ENCODE data around the gene ADGRL1. TPM values are rescaled to one million over a fixed set of nuclear protein-coding genes. Genes with fewer than 3 reads are reported as not detected.
"Not testable (repeated sequence)": the region's sequence is repeated elsewhere in the genome, so short reads cannot be mapped to it uniquely, and the experiment has no call there.

Gene ADGRL1
- total RNA-seq, 3 donors from 2014 or later, result 29.2 to 54.6 (median 35.8) TPM

GRCh38 chr19:14185158-14185557, 20.8 kb downstream of the ADGRL1 start:
- TF ChIP-seq, protein P1, sequence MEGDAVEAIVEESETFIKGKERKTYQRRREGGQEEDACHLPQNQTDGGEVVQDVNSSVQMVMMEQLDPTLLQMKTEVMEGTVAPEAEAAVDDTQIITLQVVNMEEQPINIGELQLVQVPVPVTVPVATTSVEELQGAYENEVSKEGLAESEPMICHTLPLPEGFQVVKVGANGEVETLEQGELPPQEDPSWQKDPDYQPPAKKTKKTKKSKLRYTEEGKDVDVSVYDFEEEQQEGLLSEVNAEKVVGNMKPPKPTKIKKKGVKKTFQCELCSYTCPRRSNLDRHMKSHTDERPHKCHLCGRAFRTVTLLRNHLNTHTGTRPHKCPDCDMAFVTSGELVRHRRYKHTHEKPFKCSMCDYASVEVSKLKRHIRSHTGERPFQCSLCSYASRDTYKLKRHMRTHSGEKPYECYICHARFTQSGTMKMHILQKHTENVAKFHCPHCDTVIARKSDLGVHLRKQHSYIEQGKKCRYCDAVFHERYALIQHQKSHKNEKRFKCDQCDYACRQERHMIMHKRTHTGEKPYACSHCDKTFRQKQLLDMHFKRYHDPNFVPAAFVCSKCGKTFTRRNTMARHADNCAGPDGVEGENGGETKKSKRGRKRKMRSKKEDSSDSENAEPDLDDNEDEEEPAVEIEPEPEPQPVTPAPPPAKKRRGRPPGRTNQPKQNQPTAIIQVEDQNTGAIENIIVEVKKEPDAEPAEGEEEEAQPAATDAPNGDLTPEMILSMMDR (IDR thresholded peaks at IDR 0.05), result no peak
- intact Hi-C loops (cut with DNase I, micrococcal nuclease), result no loop called here
- Histone ChIP-seq H3K4me1 (ENCODE audit: low read depth) (no peaks in the 10 kb centered on the region), H3K9me3 (no peaks in the 10 kb centered on the region), H3K36me3 (ENCODE audit: low read depth) (no peaks in the 10 kb centered on the region), H3K4me3 (no peak overlapping the region)
- DNase-seq (no peak), ATAC-seq (no peak)

GRCh38 chr19:14183741-14184350, 22.1 kb downstream of the ADGRL1 start:
- ATAC-seq (no peak), DNase-seq (no peak)
- Histone ChIP-seq H3K9me3 (no peaks in the 10 kb centered on the region), H3K4me3 (no peak overlapping the region), H3K4me1 (ENCODE audit: low read depth) (no peaks in the 10 kb centered on the region), H3K36me3 (ENCODE audit: low read depth) (no peaks in the 10 kb centered on the region)
- TF ChIP-seq, protein P1 (IDR thresholded peaks at IDR 0.05), result no peak
- intact Hi-C loops (cut with DNase I, micrococcal nuclease), result no loop called here

DNA sequence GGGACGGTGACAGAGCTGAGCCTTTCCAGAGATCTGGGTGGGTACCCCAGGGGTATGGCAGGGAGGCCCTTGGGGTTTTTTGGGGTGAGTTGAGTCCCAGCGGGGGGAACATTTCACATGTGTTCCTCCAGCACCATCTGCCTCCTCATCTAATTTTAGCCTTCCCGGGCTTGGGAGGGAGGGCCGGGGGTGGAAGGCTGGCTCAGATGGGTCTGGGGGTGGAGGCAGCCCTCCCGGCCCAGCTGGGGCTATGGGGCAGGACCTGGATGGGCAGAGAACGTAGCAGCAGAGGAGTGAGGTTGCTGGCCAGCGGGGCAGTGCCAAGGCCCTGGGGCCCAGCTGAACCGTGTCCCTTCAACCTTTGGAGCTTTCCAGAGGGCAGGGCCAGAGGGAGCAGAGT, 23.5 kb downstream of the ADGRL1 start:
- no peaks in the 10 kb centered on the region for H3K9me3 ChIP-seq
- no peaks in the 10 kb centered on the region for H3K36me3 ChIP-seq (ENCODE audit: low read depth)
- H3K4me3 ChIP-seq, result no peak overlapping the region
- TF ChIP-seq, protein P1 (IDR thresholded peaks at IDR 0.05), result no peak
- no peaks in the 10 kb centered on the region for H3K4me1 ChIP-seq (ENCODE audit: low read depth)
- intact Hi-C loops (cut with DNase I, micrococcal nuclease), result no loop called here
- no peak for DNase-seq
- no peak for ATAC-seq

- ATAC-seq (no peak), DNase-seq (no peak)
- H3K4me3 ChIP-seq, result no peak overlapping the region
- no peaks in the 10 kb centered on the region for H3K9me3 ChIP-seq
- TF ChIP-seq, protein P1 (IDR thresholded peaks at IDR 0.05), result no peak
- intact Hi-C loops (cut with DNase I, micrococcal nuclease), result no loop called here
- H3K36me3 ChIP-seq (ENCODE audit: low read depth), result no peaks in the 10 kb centered on the region
- no peaks in the 10 kb centered on the region for H3K4me1 ChIP-seq (ENCODE audit: low read depth)
These were observed 24.1 kb downstream of the ADGRL1 start for GRCh38 chr19:14181906-14182305.

DNA sequence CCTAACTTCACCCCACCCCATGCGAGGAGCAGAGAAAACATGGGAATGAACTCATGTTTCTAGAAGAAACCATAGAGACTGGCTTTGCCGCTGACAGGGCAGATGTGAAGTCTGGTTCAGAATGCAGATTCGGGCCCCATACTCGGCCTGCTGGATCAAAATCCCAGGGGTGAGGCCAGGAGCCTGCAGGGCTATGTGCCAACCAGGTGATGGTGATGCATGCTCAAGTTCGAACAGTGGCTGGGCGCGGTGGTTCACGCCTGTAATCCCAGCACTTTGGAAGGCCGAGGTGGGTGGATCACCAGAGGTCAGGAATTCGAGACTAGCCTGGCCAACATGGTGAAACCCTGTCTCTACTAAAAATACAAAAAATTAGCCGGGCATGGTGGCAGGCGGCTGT, 24.8 kb downstream of the ADGRL1 start:
- ATAC-seq (peak; percentile 39), DNase-seq (peak in 1 of 3 donors; percentile 19)
- H3K9me3 ChIP-seq; H3K4me1 ChIP-seq (ENCODE audit: low read depth); H3K36me3 ChIP-seq (ENCODE audit: low read depth); intact Hi-C loops (cut with DNase I, micrococcal nuclease); H3K4me3 ChIP-seq: not testable (repeated sequence)

- H3K36me3 ChIP-seq (ENCODE audit: low read depth), result no peaks in the 10 kb centered on the region
- H3K4me3 ChIP-seq, result no peak overlapping the region
- intact Hi-C loops (cut with DNase I, micrococcal nuclease), result no loop called here
- H3K4me1 ChIP-seq (ENCODE audit: low read depth), result no peaks in the 10 kb centered on the region
- H3K9me3 ChIP-seq, result no peaks in the 10 kb centered on the region
- TF ChIP-seq, protein P1 (IDR thresholded peaks at IDR 0.05), result no peak
- ATAC-seq (no peak), DNase-seq (no peak)
These were observed 28.4 kb downstream of the ADGRL1 start for GRCh38 chr19:14177496-14178074.

All from mucosa of descending colon (tissue), 3 donors.